ENCODE measurements around the gene HPSE2.
"Not testable (repeated sequence)": the region's sequence is repeated elsewhere in the genome, so short reads cannot be mapped to it uniquely, and the experiment has no call there.

DNA sequence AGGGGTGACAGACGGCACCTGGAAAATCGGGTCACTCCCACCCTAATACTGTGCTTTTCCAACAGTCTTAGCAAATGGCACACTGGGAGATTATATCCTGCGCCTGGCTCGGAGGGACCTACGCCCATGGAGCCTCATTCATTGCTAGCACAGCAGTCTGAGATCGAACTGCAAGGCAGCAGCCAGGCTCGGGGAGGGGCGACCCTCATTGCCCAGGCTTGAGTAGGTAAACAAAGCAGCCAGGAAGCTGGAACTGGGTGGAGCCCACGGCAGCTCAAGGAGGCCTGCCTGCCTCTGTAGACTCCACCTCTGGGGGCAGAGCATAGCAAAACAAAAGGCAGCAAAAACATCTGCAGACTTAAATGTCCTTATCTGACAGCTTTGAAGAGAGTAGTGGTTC lies 251.9 kb downstream of the HPSE2 start:
- TF ChIP-seq EZH2 (IDR thresholded peaks at IDR 0.05; ENCODE audit: insufficient read depth, poor library complexity, severe bottlenecking); EZH2phosphoT487 (IDR thresholded peaks at IDR 0.05; ENCODE audit: insufficient read depth, low read depth): not testable (repeated sequence)

Measured in GM23248 (cell line).